Loucy (cell line): ENCODE data around the gene THSD7A.
A peak's percentile ranks its signal among the peaks of the same experiment; 100 is the strongest.

Experiments used
- H2AFZ ChIP-seq: fragments of 200-600 bp; sonication (generic); 2 replicates; pipeline ENCODE4 v1.6.0; 2016; ENCODE audit warnings: antibody characterized with exemption, mild to moderate bottlenecking, low read length, moderate library complexity
- H3F3A ChIP-seq: fragments of 200-600 bp; 2 replicates; pipeline ENCODE4 v1.6.0; 2016; ENCODE audit warnings: antibody characterized with exemption, low read depth, mild to moderate bottlenecking
- H3K27me3 ChIP-seq: fragments of 200-600 bp; sonication (generic); 2 replicates; pipeline ENCODE4 v1.6.1; 2014; ENCODE audit warnings: low read length, mild to moderate bottlenecking; ENCODE audit not compliant: insufficient read depth, poor library complexity, severe bottlenecking
- H3K36me3 ChIP-seq: fragments of 200-600 bp; sonication (generic); 2 replicates; pipeline ENCODE4 v1.6.1; 2016; ENCODE audit warnings: low read length; ENCODE audit not compliant: insufficient read depth
- H3K4me1 ChIP-seq: fragments of 200-600 bp; sonication (generic); 2 replicates; pipeline ENCODE4 v1.5.1; 2014; ENCODE audit warnings: low read length, mild to moderate bottlenecking; ENCODE audit not compliant: insufficient read depth, poor library complexity, severe bottlenecking
- H3K4me2 ChIP-seq: fragments of 200-600 bp; sonication (generic); 2 replicates; pipeline ENCODE4 v1.6.0; 2014; ENCODE audit warnings: antibody characterized with exemption, low read length, low read depth, mild to moderate bottlenecking; ENCODE audit not compliant: poor library complexity, severe bottlenecking
- H3K4me3 ChIP-seq: fragments of 200-600 bp; sonication (generic); 2 replicates; pipeline ENCODE4 v1.5.1; 2014; ENCODE audit warnings: low read length, mild to moderate bottlenecking, mixed read lengths; ENCODE audit not compliant: poor library complexity, severe bottlenecking
- H3K79me2 ChIP-seq: fragments of 200-600 bp; sonication (generic); 2 replicates; pipeline ENCODE4 v1.6.1; 2014; ENCODE audit warnings: low read length; ENCODE audit not compliant: insufficient read depth
- H3K9ac ChIP-seq: fragments of 200-600 bp; sonication (generic); 2 replicates; pipeline ENCODE4 v1.6.0; 2014; ENCODE audit warnings: mild to moderate bottlenecking, low read depth, low read length, moderate library complexity; ENCODE audit not compliant: poor library complexity, severe bottlenecking
- H3K9me2 ChIP-seq: fragments of 200-600 bp; sonication (generic); replicated peaks from 2 replicates; pipeline ENCODE4 v1.6.1; 2016; ENCODE audit warnings: low read depth, low read length, mixed read lengths
- H3K9me3 ChIP-seq: fragments of 200-600 bp; sonication (generic); 2 replicates; pipeline ENCODE4 v1.6.1; 2014; ENCODE audit warnings: mild to moderate bottlenecking, antibody characterized with exemption, low read length, low read depth; ENCODE audit not compliant: insufficient read depth
- H4K20me1 ChIP-seq: fragments of 200-600 bp; sonication (generic); 2 replicates; pipeline ENCODE4 v1.6.0; 2014; ENCODE audit warnings: antibody characterized with exemption, low read length, mild to moderate bottlenecking; ENCODE audit not compliant: insufficient read depth, poor library complexity, severe bottlenecking
- EZH2phosphoT487 ChIP-seq: fragments of 200-600 bp; IDR thresholded peaks from 2 replicates; pipeline ENCODE4 v1.6.1; 2018; ENCODE audit warnings: antibody characterized with exemption, mild to moderate bottlenecking, moderate library complexity, borderline replicate concordance
- TF ChIP-seq, protein P1 (sequence below): fragments of 200-600 bp; sonication (generic); conservative IDR thresholded peaks from 2 replicates; pipeline ENCODE4 v1.5.1; 2014; ENCODE audit warnings: mild to moderate bottlenecking, antibody characterized with exemption, low read length

The THSD7A gene

DNA sequence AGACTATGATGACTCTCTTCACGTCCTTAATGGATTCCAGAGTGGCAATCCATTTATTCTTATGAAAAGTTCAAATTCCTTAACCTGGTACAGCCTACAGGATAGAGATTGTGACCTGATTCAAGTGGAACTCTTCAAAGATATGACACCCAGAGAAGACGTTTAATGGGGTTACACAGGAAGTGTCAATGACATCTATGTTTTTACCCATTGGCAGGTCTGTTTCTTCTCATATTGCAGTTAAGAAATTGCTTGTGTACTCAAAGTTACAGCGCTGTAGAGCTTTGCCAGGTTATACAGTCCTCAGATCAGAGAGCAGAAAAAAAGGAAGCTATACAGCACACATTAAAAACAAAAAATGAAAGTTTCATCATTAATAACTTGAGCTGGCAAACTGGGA, 367.4 kb downstream of the THSD7A start:
- Histone ChIP-seq H3K4me3 (no peak overlapping the region), H3K79me2 (no peaks in the 10 kb centered on the region), H3K27me3 (no peaks in the 10 kb centered on the region), H3K9me2 (no peaks in the 10 kb centered on the region), H4K20me1 (no peaks in the 10 kb centered on the region), H3K9ac (no peak overlapping the region), H3F3A (no peaks in the 10 kb centered on the region), H3K4me2 (no peak overlapping the region), H3K9me3 (no peaks in the 10 kb centered on the region), H3K36me3 (no peaks in the 10 kb centered on the region), H2AFZ (peak overlapping the region; percentile 51), H3K4me1 (peaks cover 5% of the 10 kb centered on the region)
- TF ChIP-seq EZH2phosphoT487, result no peak

DNA sequence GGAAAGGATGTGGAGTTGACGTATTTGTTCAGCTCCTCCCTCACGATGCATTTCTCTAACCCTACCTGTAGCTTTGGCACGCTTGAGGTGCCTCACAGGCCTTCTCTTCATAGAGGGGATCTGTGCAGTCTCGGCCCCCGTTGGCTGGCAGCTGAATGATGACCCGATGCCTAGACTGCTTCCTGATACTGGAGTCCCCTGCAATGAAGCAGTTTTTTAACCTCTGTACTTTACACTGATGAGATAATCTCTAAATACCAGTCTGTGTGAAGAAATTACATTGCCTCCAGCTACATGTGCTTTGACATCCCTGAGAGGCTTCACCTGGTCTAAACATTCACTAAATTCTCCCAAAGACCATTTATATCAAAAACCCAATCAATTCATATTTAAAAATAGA, 370.1 kb downstream of the THSD7A start:
- no peaks in the 10 kb centered on the region for H3K27me3 ChIP-seq
- no peak overlapping the region for H3K9ac ChIP-seq
- no peak for TF ChIP-seq EZH2phosphoT487
- TF ChIP-seq, protein P1, sequence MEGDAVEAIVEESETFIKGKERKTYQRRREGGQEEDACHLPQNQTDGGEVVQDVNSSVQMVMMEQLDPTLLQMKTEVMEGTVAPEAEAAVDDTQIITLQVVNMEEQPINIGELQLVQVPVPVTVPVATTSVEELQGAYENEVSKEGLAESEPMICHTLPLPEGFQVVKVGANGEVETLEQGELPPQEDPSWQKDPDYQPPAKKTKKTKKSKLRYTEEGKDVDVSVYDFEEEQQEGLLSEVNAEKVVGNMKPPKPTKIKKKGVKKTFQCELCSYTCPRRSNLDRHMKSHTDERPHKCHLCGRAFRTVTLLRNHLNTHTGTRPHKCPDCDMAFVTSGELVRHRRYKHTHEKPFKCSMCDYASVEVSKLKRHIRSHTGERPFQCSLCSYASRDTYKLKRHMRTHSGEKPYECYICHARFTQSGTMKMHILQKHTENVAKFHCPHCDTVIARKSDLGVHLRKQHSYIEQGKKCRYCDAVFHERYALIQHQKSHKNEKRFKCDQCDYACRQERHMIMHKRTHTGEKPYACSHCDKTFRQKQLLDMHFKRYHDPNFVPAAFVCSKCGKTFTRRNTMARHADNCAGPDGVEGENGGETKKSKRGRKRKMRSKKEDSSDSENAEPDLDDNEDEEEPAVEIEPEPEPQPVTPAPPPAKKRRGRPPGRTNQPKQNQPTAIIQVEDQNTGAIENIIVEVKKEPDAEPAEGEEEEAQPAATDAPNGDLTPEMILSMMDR, result no peak
- no peaks in the 10 kb centered on the region for H3K9me3 ChIP-seq
- H2AFZ ChIP-seq, result peak overlapping the region; percentile 14; the same call in 1 of the 2 replicates
- H3K4me3 ChIP-seq, result no peak overlapping the region
- no peaks in the 10 kb centered on the region for H3F3A ChIP-seq
- H3K9me2 ChIP-seq, result no peaks in the 10 kb centered on the region
- peaks cover 26% of the 10 kb centered on the region for H3K4me1 ChIP-seq
- H3K36me3 ChIP-seq, result no peaks in the 10 kb centered on the region
- no peaks in the 10 kb centered on the region for H3K79me2 ChIP-seq
- no peaks in the 10 kb centered on the region for H4K20me1 ChIP-seq
- H3K4me2 ChIP-seq, result no peak overlapping the region

DNA sequence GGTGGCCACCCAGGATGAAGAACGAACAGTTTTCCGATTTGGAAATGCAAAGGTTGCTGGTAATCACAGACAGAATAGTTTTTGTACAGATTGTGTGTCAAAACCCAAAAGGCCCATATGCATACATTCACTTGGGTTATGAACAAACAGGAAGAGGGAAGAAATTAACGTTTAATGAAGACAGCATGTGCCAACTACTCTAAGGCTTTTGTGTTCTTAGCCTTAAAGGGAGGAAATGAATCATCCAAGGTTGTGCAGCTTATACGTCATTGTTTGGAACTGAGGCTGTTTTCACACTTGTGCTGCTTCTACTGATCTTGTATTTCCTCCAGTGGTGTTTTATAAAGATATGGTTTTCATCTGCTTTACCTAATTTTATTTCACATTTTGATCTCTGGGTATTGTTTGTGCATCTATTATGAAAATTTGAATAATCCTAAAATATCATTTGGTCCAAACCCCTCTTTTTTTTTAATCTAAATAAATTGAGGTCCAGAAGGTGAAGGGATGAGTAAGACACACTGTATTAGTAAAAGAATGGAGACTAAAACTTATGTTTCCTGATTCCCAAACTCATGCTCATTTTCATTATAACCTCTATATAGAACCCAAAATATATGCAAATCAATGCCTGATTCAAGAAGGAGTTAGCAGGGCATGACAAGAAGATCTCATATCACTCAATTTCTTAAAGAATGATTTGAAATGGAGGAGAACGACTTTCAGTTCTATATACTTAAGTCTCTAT, 373.1 kb downstream of the THSD7A start:
- H3K9me3 ChIP-seq, result no peaks in the 10 kb centered on the region
- peak overlapping the region; percentile 38 for H3K4me2 ChIP-seq
- no peaks in the 10 kb centered on the region for H3K36me3 ChIP-seq
- H3K4me1 ChIP-seq, result peaks cover 21% of the 10 kb centered on the region
- H3K9me2 ChIP-seq, result no peaks in the 10 kb centered on the region
- no peak overlapping the region for H3K9ac ChIP-seq
- H3K79me2 ChIP-seq, result no peaks in the 10 kb centered on the region
- no peak for TF ChIP-seq EZH2phosphoT487
- TF ChIP-seq, protein P1, result no peak
- no peak overlapping the region for H3K4me3 ChIP-seq
- no peaks in the 10 kb centered on the region for H3K27me3 ChIP-seq
- H2AFZ ChIP-seq, result peak overlapping the region; percentile 81
- no peaks in the 10 kb centered on the region for H4K20me1 ChIP-seq
- H3F3A ChIP-seq, result no peaks in the 10 kb centered on the region

DNA sequence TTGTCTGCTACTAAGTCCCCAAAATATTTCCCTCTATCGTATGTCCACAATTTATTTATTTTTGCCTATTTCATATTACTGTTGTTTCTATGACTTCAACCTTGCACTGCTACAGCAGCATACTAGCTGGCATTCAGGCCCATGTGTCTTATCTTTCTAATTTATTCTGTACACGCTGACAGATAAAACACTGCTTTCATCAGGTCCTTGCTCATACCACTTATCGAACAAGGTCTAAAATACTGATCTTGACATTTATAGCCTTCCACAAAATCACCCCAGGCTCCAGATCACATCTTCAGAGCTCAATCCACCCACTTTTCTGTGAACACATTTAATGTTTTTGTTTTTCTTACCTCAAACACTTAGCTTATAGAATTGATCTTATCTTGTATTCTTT, 374.6 kb downstream of the THSD7A start:
- no peaks in the 10 kb centered on the region for H3K36me3 ChIP-seq
- H3K9me2 ChIP-seq, result no peaks in the 10 kb centered on the region
- H3K4me2 ChIP-seq, result no peak overlapping the region
- H3F3A ChIP-seq, result no peaks in the 10 kb centered on the region
- H3K79me2 ChIP-seq, result no peaks in the 10 kb centered on the region
- H3K4me3 ChIP-seq, result no peak overlapping the region
- TF ChIP-seq EZH2phosphoT487, result no peak
- TF ChIP-seq, protein P1, result no peak
- H4K20me1 ChIP-seq, result no peaks in the 10 kb centered on the region
- H3K9ac ChIP-seq, result no peak overlapping the region
- H3K27me3 ChIP-seq, result no peaks in the 10 kb centered on the region
- peak overlapping the region; percentile 81; the same call in 1 of the 2 replicates for H2AFZ ChIP-seq
- H3K4me1 ChIP-seq, result peaks cover 21% of the 10 kb centered on the region
- no peaks in the 10 kb centered on the region for H3K9me3 ChIP-seq
